IPS DF 4.7 (cell line): ENCODE measurements around the gene SLC24A3.

Experiments used
- DNase-seq: peaks from one replicate; pipeline ENCODE4 v3.0.0-alpha.2; 2013; ENCODE audit warnings: low spot score; ENCODE audit errors: extremely low read depth

The SLC24A3 gene

DNA sequence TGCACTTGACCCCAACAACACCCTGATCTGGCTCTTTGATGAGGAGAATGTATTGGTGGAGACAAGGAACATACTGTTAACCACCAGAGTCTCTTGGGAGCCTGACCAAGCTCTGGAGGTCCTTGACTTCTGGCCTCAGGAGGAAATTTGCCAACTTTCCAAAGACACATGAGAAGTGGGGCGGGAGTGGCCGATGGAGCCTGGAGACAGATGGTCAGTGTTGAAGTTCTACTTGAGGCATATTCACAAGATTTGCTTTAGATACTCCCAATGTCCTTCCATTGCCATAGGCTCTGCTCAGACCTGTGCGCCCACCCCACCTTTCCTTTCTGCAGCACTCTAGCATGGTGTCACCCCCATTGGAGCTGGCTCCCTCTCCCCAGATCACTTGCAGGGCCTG lies 241.0 kb downstream of the SLC24A3 start:
- DNase-seq: no peak

DNA sequence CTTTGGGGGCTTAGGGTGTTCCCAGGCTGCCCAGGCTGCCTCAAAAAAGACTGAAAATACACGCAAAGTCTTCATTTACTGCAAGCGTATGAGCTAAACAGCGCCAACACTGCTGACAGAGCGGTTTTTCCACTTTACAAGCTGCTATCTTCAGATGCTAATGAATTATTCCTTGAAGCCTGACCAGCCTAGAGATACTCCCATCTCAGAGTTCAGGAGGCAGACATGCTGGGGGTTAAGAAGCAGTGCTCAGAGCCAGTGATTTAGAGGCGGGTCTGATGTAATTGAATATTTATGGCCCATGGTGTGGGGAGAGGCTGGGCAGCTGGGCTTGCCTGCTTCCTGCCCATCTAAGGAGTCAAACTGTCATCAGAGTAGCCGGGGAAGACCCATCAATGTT lies 241.4 kb downstream of the SLC24A3 start:
- no peak for DNase-seq

- no peak for DNase-seq
These were observed 244.4 kb downstream of the SLC24A3 start for GRCh38 chr20:19456595-19457395.

DNA sequence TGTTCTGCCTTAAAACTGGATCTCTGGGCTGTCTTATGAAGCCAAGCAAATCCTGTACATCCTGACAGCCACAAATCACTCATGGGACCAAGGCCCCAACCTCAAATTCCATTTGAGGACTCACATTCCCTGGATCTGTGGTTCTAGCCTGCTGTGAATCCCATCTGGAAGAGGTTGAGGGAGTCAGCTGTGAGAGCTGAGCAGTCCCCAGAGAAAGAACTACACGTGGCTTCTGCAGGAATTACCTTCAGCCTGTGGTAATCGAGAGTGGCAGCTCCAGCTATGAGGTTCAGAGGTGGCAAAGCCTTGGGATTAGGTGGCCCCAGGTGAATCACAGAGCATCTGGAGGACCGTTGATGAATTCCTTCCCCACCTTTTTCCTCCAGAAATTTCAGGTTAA lies 245.2 kb downstream of the SLC24A3 start:
- no peak for DNase-seq

GRCh38 chr20:19460386-19460785 lies 247.9 kb downstream of the SLC24A3 start:
- DNase-seq: no peak

- no peak for DNase-seq
These were observed 250.0 kb downstream of the SLC24A3 start for GRCh38 chr20:19462491-19462890.

DNA sequence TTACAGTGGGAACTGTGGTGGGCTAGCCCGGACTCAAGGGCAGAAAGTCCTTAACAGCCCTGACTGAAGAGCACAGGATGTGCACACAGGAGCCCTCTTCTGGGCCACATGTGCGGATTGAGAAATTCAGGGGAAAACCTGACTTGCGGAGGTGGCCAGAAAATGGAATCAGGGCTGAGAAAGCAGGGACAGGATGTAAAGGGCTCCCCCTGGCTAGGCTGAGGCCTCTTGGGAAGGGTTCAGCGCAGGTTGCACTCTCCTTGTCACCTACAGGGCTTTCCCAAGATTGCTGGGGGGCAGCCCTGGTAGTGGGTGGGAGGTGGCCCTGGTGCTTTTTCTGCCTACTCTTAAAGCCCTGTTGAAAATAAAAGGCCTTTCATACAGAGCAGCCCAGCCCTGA lies 251.2 kb downstream of the SLC24A3 start:
- no peak for DNase-seq

- no peak for DNase-seq
These were observed 253.1 kb downstream of the SLC24A3 start for GRCh38 chr20:19465536-19465935.

GRCh38 chr20:19466206-19466928 lies 253.9 kb downstream of the SLC24A3 start:
- DNase-seq: no peak

DNA sequence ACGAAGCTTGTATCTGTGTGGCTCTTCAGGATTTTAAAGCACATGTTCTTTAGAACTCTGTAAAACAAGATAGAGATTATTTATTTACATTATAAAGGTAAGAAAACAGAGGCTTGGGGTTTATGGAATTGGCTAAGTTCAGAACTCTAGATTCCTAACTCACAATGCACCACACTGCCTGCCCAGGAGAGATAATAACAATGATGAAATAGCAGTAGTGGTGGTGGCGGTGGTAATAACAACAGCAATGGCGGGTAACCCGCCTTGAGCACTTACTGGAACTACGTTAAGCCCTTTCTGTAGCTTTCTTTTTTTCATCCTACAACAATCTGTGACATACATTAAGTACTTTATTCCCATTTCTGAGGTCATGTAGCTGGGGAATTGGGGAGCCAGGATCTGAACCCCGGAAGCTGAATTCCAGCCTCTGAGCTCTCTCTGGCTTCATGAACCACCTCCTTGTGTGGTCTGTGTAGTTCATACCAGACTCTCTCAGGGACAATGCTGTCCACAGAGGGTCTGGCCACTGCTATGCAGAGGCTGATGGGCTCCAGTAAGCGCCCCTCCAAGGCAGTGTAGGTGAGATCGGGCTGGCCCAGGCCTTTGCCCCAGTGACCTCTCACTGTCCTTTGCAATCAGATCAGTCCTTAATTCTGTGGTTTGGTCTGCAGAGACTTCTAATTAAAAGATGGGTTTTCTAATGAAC lies 260.9 kb downstream of the SLC24A3 start:
- no peak for DNase-seq

DNA sequence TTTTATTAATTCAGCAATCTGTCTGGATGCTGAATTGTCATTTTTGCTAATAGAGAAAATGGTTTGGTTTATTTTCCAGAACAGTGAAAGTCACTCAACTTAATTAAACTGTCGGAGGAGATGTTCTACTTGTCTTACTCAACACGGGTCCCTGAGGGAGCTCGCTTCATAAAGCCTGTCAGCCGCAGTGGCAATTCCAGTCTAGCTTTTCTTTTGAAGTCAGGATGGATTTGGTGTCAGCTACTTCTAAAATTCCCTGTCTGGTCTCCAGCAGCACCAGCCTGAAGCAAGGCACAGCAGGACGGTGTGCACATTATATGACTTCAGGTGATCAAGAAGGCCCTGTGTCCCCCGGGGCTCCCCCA lies 261.5 kb downstream of the SLC24A3 start:
- DNase-seq: no peak

- no peak for DNase-seq
These were observed 266.0 kb downstream of the SLC24A3 start for GRCh38 chr20:19478320-19478895.

- no peak for DNase-seq
These were observed 270.3 kb downstream of the SLC24A3 start for GRCh38 chr20:19482726-19483125.

DNA sequence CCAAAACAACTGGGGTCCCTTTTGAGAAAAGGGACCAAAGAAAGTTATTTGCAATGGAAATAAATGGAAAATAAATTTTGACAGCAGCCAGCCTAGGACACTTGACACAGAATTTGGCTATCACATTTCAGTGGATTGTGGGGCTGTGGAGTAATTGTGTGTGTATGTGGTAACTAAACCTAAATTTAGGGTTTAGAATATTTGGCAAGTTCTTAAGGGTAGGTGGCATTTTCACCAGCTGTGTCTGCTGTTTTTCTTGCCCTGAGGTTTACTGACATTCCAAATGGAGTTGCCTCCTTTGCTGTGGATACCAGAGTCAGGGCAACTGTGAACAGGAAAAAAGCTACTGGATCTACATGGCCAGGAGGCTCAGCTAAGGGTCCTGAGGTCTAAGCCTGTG lies 270.9 kb downstream of the SLC24A3 start:
- no peak for DNase-seq

DNA sequence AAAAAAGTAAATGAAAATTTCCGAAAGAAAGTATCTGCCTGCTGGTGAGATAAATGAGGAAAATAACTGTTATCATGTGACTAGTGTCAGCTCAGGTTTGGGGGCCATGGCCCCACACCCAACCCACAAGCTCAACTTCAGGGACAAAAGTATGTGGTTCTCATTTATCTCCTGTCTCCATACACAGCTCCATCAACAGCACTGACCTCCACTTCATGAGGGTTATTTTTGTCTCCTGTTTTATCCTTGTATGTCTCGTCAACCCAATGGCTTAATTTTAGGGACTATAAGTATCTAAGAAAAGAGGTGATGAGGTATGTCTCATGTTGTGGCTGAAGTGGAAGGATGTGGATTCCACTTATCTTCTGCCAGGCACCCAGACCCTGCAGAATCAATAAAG lies 274.0 kb downstream of the SLC24A3 start:
- DNase-seq: no peak

DNA sequence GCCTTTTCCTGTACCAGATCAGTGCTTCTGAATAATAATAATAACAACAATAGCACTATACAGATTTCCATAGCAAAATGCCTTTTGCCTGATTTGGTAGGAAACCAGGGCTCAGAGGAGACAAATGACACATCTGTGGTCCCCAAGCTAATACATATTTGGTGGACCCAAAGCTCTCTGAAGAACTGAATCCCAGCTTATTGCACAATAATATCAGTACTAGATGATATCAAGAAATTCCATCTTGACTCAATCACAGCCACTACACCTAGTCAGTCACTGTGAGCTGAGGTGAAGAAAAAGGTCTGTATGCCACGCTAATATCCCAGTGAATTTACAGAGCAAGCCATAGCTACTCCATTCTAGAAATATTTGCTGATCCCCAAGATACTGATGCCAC lies 275.0 kb downstream of the SLC24A3 start:
- no peak for DNase-seq

GRCh38 chr20:19491241-19491640 lies 278.8 kb downstream of the SLC24A3 start:
- no peak for DNase-seq

DNA sequence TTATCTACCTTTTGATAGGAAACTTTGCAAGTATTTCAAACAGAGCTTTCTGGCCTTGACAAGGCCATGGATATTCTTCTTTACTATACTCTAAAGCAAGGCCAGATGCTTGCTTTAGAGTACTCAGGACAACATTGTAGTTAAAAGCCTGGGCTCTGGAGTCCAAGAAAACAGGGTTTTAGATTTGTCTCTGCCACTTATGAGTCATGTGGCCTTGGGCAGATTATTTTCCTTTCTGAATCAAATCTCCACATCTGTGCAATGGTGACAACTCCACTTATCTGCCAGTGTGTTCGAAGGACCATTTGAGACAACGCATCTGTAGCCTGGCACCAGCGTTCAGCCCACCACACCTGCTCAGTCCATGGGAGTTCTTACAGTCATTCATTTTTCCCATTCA lies 279.7 kb downstream of the SLC24A3 start:
- no peak for DNase-seq

DNA sequence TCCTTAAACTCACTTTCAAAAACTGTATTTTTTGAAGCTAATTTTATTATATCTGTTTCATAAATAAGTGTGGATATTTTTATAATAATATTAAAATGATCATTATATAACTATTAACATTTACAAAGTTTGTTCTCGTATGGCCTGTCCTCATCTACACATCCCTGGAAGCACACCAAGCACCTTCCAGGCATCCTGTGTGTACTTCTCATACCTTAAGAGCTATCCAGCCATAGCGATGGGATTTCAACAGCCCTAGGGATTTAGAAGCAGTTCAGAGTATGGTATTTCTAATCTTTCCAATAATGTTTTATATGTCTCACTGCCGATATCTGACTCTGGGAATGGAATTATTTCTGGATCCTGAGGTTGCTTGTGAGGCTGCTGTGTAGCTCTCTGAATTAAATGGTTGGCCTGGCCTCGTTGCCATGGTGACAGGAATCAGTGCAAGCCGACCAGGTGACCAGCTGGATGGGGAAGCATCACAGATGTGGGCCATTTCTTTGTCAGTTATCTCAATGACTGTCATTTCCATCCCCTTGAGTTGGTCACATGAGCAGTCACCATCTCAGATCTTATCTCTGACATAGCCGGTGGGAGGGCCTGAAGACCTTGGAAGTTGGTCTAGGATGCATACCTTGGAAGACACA lies 280.4 kb downstream of the SLC24A3 start:
- DNase-seq: no peak

DNA sequence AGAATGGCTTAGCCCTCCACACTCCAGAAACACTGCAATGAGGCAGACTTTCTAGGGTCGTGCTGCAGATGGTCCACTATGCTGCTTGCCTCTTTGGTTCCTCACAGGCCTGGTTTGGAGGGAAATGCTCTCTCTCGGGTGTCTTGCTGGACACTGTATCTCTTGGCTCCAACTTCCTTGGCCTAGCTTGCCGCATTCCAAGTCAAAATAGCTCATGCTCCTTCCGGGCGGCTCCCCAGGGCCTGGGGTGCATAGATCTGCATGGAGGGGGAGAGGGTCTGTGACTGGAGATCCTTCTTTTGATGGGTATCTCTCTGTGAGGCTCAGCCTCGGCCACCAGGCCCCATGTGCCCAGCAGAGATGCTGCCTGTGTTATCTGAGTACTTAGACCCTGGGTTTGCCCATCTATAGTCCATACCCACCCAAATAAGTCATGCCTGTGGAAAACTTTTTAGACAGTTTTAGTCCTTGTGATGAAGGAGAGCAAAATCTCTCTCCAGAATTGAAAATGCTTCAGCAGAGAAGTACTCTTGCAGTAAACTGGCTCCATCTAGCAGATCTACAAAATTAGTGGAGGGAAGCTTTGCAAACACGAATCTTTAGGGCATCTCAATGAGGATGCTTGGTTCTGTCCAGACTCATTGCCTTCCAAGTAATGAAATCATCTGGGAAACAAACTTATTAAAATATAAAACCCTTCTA lies 281.5 kb downstream of the SLC24A3 start:
- DNase-seq: no peak
